DOHH2 (cell line): ENCODE results near the gene RESF1.

Experiments
- H3F3A ChIP-seq: fragments of 200-600 bp; sonication (generic), shearing (Covaris generic); 2 replicates; pipeline ENCODE4 v1.6.0; 2016; ENCODE audit warnings: antibody characterized with exemption, mild to moderate bottlenecking; ENCODE audit not compliant: control insufficient read depth, insufficient read depth
- H3K27ac ChIP-seq: fragments of 200-600 bp; sonication (generic); 2 replicates; pipeline ENCODE4 v1.5.1; 2014; ENCODE audit warnings: low read depth, mild to moderate bottlenecking, low read length, moderate library complexity
- H3K27me3 ChIP-seq: fragments of 200-600 bp; sonication (generic); 2 replicates; pipeline ENCODE4 v1.6.1; 2014; ENCODE audit warnings: mild to moderate bottlenecking, low read length, mixed read lengths; ENCODE audit not compliant: control insufficient read depth
- H3K36me3 ChIP-seq: fragments of 200-600 bp; sonication (generic); 2 replicates; pipeline ENCODE4 v1.6.1; 2014; ENCODE audit warnings: mild to moderate bottlenecking, low read length, moderate library complexity, mixed read lengths; ENCODE audit not compliant: control insufficient read depth
- H3K4me1 ChIP-seq: fragments of 200-600 bp; sonication (generic); 2 replicates; pipeline ENCODE4 v1.6.1; 2014; ENCODE audit warnings: mild to moderate bottlenecking, low read length, mixed read lengths; ENCODE audit not compliant: control insufficient read depth
- H3K4me2 ChIP-seq: fragments of 200-600 bp; sonication (generic); 2 replicates; pipeline ENCODE4 v1.6.0; 2014; ENCODE audit warnings: mild to moderate bottlenecking, low read length, moderate library complexity
- H3K4me3 ChIP-seq: fragments of 200-600 bp; sonication (generic); 2 replicates; pipeline ENCODE4 v1.5.1; 2014; ENCODE audit warnings: mild to moderate bottlenecking, low read length, mixed read lengths
- H3K79me2 ChIP-seq: fragments of 200-600 bp; sonication (generic); 2 replicates; pipeline ENCODE4 v1.6.1; 2014; ENCODE audit warnings: mild to moderate bottlenecking, low read length, mixed read lengths; ENCODE audit not compliant: control insufficient read depth
- H3K9me2 ChIP-seq: fragments of 200-600 bp; sonication (generic); replicated peaks from 2 replicates; pipeline ENCODE4 v1.6.1; 2014; ENCODE audit warnings: mild to moderate bottlenecking, low read length, mixed read lengths; ENCODE audit not compliant: control insufficient read depth
- H3K9me3 ChIP-seq: fragments of 200-600 bp; sonication (generic); 2 replicates; pipeline ENCODE4 v1.6.1; 2014; ENCODE audit warnings: antibody characterized with exemption, low read length, mixed read lengths; ENCODE audit not compliant: control insufficient read depth, insufficient read depth
- H4K20me1 ChIP-seq: fragments of 200-600 bp; sonication (generic); 2 replicates; pipeline ENCODE4 v1.6.0; 2014; ENCODE audit warnings: low read depth, mild to moderate bottlenecking, antibody characterized with exemption, low read length, moderate library complexity; ENCODE audit not compliant: control insufficient read depth, insufficient read depth
- CTCF ChIP-seq: fragments of 200-600 bp; sonication (generic); IDR thresholded peaks from one replicate; pipeline ENCODE4 v1.5.1; 2014; ENCODE audit warnings: antibody characterized with exemption, mild to moderate bottlenecking, low read depth, low read length; ENCODE audit not compliant: poor library complexity, severe bottlenecking
- EZH2phosphoT487 ChIP-seq: fragments of 200-600 bp; sonication (generic); IDR thresholded peaks from 2 replicates; pipeline ENCODE4 v1.6.1; 2017; ENCODE audit warnings: borderline replicate concordance, mild to moderate bottlenecking, antibody characterized with exemption, low read length, moderate library complexity, mixed read lengths

Gene RESF1

GRCh38 chr12:31965090-31965489 is 5.9 kb downstream of the RESF1 start:
- Histone ChIP-seq H4K20me1 (peaks cover 4% of the 10 kb centered on the region), H3K4me1 (peaks cover 29% of the 10 kb centered on the region), H3K9me2 (no peaks in the 10 kb centered on the region), H3K79me2 (peaks cover 98% of the 10 kb centered on the region), H3K4me3 (no peak overlapping the region), H3K27ac (no peak overlapping the region), H3K36me3 (peaks cover 91% of the 10 kb centered on the region), H3K9me3 (peaks cover 5% of the 10 kb centered on the region; the same call in 1 of the 2 replicates), H3F3A (no peaks in the 10 kb centered on the region; the same call in 1 of the 2 replicates), H3K4me2 (no peak overlapping the region), H3K27me3 (no peaks in the 10 kb centered on the region)
- TF ChIP-seq EZH2phosphoT487 (no peak), CTCF (no peak)

- H3F3A ChIP-seq, result no peaks in the 10 kb centered on the region; the same call in 1 of the 2 replicates
- H4K20me1 ChIP-seq, result no peaks in the 10 kb centered on the region
- peaks cover 92% of the 10 kb centered on the region for H3K36me3 ChIP-seq
- H3K4me2 ChIP-seq, result no peak overlapping the region
- no peaks in the 10 kb centered on the region for H3K9me2 ChIP-seq
- H3K79me2 ChIP-seq, result peaks cover 98% of the 10 kb centered on the region
- no peak overlapping the region for H3K27ac ChIP-seq
- H3K27me3 ChIP-seq, result no peaks in the 10 kb centered on the region
- H3K4me3 ChIP-seq, result no peak overlapping the region
- H3K9me3 ChIP-seq, result peaks cover 10% of the 10 kb centered on the region; the same call in 1 of the 2 replicates
- peaks cover 15% of the 10 kb centered on the region for H3K4me1 ChIP-seq
- no peak for TF ChIP-seq CTCF
- TF ChIP-seq EZH2phosphoT487, result no peak
These were observed 7.5 kb downstream of the RESF1 start for GRCh38 chr12:31966558-31967205.

GRCh38 chr12:31967539-31967938 is 8.3 kb downstream of the RESF1 start:
- Histone ChIP-seq H3K4me1 (peaks cover 8% of the 10 kb centered on the region; the same call in 1 of the 2 replicates), H3K4me2 (no peak overlapping the region), H3K4me3 (no peak overlapping the region), H3K27ac (no peak overlapping the region), H3K36me3 (peaks cover 92% of the 10 kb centered on the region), H3K9me2 (no peaks in the 10 kb centered on the region), H3K9me3 (peaks cover 15% of the 10 kb centered on the region; the same call in 1 of the 2 replicates), H3F3A (no peaks in the 10 kb centered on the region; the same call in 1 of the 2 replicates), H3K79me2 (peaks cover 94% of the 10 kb centered on the region), H4K20me1 (no peaks in the 10 kb centered on the region), H3K27me3 (no peaks in the 10 kb centered on the region)
- no peak for TF ChIP-seq CTCF
- no peak for TF ChIP-seq EZH2phosphoT487
